Stimulated activated CD4-positive, alpha-beta T cell treated with anti-CD3 and anti-CD28 coated beads, Interleukin-1b, Interleukin-23, amount 100 ng/mL, for 24 hours (primary cell): ENCODE measurements around the gene BCL6.

Experiments used
- DNase-seq, 4 experiments: peaks; one replicate each; pipeline ENCODE4 v3.0.0-alpha.2; 2020; ENCODE audit warnings: low read depth in 4 of 4, low spot score in 1 of 4

The BCL6 gene

DNA sequence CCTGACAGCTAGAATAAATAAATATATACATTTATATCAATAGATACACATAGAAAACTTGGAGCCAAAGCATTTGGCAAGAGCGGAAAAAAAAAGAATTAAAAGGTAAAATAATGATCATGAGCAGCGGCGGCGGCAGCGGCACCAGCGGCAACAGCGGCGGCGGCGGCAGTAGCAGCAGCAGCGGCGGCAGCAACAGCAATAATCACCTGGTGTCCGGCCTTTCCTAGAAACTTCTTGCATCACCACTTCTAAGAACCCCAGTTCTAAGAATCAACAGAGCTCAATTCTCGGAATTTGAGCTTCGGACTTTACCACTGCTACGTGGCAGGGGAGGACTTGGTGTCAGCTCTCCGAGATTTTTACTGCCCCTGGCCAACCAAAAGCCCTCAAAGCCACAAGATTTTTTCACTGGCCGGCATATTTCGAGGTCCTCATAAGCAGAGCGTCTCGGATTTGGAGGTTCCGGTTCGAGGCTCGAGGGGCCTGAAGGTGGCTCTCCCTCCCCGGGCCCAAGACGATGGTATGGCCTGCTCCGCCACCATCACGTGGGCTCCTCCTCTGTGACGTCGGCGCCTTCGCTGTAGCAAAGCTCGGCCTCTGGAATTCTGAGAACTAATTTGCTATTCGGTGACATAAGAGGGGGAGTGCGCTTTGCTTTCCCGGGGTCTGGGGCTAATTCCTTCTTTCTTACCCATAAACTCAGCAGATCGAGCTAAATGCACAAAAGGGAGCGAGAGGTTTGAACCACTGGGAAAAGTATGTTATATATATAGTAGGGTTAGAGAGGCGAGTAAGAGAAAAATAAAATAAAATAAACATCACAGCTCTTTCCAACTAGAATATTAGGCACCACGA is at the start of gene BCL6:
TSS of gene BCL6 (minus strand) at position 268 of the 858 bp plus-strand sequence. CDS start 11,775 bp downstream, outside the sequence.
- DNase-seq, result peak in 3 of 4 experiments; percentile 65 to 78 (median 77)

DNA sequence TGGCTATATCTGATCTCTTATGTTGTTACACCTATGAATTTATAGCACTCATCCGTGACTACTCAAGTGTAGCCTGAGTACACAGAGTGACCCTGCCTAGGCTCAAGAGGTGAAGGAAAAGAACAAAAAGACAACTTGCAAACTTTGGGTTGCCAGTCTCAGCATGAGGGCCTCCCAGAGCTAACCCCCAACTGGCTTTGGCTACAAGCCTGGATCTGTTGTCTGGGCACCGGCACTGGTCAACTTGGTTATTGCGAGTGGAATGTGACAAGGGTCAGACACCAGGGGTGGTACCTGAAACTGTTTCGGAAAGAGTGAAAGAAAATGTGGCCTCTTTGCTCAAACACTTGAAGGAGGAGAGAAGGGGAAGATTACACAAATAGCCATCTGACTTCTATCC is 49.5 kb upstream of the BCL6 start:
- no peak for DNase-seq

- DNase-seq, result no peak
These were observed 48.4 kb upstream of the BCL6 start for GRCh38 chr3:187793618-187794017.

- no peak for DNase-seq
These were observed 47.3 kb upstream of the BCL6 start for GRCh38 chr3:187792521-187792920.

DNA sequence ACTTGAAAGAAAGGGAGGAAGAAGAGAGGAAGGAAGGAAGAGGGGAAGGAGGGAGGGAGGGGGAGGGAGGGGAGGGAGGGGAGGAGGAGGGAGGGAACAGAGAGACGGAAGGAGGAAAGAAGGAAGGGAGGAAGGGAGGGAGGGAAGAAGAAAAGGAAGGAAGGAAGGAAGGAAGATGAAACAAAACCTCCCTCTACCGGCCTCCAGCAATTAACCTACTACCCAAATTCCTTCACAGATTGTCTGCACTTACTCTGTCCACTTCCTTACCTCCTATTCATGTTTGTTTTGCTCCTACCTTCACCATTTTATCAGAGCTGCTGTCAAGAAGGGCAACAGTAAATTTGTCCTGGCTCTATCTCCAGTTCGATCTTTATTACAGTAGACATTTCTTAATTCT is 44.6 kb upstream of the BCL6 start:
- DNase-seq, result no peak

- DNase-seq, result no peak
These were observed 44.0 kb upstream of the BCL6 start for GRCh38 chr3:187788984-187789857.

GRCh38 chr3:187783098-187783497 is 37.8 kb upstream of the BCL6 start:
- no peak for DNase-seq

GRCh38 chr3:187782006-187782405 is 36.7 kb upstream of the BCL6 start:
- no peak for DNase-seq

GRCh38 chr3:187781001-187781400 is 35.7 kb upstream of the BCL6 start:
- DNase-seq, result no peak

- DNase-seq, result no peak
These were observed 33.5 kb upstream of the BCL6 start for GRCh38 chr3:187778726-187779125.

- DNase-seq, result no peak
These were observed 32.2 kb upstream of the BCL6 start for GRCh38 chr3:187777331-187777941.

DNA sequence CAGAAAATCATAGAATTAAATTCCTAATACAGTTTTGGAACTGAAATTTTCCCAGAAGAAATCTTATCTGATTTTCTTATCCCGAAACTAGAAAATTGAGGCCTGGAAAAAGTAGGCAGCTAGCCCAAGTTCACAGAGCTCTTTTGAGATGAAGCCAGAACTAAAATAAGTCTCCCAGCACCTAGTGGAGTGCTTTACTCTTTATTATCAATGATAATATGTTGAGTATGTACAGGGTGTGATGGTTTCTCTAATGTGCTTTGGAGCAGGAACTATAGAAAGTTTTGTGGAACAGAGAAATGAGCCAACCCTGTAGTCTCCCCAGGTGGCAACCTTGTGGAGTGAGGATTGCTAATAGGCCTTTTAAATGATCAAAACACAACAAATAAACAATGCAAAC is 30.3 kb upstream of the BCL6 start:
- no peak for DNase-seq

DNA sequence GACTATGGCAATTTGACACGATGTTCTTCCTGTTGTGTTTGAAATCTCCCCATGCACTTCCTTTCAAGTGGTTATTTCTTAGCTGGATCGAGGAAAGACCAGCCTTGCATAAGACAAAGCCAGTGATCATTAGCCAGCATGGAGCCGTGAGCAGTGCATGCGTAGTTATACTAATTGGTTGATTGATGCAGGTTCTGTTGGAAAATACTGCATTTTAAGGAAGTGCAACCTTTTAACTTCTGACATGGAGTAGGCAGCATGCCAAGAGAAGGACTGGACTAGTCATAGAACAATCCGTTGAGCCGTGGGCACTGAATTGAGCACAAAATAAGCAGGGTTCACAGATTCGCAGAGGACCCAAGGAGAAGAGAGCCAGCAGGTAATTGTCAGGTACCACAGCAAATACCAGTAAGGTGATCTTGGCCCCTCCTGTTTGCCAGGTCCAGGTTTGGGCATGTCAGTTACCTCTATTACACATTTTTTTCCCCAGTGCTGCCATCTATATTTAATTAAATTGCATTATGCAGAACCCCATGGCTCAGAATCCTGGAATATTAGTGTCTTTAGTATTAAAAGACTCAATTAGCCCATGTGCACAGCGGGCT is 29.0 kb upstream of the BCL6 start:
- DNase-seq, result no peak

DNA sequence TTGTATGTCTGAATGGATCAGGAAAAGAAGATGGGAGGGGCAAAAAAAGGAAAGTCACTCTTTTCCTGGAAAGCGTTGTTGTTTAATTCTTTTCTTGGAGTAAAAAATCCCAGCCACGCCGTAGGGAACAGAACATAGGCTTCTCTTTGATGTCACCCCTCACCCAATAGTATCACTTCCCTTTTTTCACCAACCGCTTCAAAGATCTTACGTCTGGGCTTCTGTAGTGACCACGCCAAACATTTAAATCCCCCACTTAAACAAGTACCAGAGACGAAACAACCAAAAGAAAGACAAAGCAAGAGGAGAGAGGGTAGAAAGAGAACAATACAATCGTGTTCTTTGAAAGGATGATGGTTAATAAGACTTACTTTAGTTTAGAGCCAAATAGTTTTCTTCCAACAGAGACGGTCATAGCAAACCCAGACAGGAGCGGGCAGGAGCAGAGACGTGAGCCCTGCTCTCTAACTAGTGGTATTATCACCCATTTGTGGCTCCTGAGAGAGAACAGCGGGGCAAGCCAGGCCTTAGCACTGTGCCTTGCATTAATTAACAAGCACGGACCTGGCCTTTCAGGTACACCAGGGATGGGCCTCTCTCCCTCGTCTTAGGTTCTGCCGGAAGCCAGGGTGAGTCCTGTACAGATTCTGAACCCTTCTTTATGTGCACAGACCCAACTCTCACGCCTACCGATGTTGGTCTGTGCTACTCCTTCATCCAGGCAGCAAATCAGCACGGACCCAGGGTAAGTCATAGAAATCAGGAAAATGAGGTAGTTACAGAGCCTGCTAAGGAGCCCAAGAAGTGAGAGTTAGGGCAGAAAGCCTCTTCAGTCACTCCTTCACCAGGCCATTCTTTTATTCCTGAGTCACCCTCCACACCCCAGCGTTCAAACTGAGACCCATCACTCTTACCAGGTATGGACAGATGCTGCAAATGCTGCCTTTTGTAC is 28.2 kb upstream of the BCL6 start:
- DNase-seq, result no peak

GRCh38 chr3:187770224-187770623 is 25.0 kb upstream of the BCL6 start:
- DNase-seq, result no peak

DNA sequence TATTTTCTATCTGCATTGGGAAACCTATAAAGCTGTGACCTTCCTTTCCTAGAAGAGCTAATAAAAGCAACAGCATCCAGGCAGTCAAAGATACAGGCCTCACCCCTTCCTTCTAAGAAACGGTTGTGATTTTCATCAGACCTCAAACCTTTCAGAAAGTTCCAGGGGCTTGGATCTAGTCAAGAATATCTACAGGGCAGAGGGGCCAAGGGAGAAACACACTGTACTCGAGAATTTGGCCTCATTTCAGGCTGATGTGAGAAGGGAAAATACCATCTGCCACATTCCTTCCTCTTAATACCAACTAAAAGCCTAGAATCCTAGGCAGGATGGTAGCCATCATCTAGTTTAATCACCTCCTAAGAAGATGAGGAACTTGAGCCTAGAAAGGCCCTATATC is 24.5 kb upstream of the BCL6 start:
- no peak for DNase-seq

DNA sequence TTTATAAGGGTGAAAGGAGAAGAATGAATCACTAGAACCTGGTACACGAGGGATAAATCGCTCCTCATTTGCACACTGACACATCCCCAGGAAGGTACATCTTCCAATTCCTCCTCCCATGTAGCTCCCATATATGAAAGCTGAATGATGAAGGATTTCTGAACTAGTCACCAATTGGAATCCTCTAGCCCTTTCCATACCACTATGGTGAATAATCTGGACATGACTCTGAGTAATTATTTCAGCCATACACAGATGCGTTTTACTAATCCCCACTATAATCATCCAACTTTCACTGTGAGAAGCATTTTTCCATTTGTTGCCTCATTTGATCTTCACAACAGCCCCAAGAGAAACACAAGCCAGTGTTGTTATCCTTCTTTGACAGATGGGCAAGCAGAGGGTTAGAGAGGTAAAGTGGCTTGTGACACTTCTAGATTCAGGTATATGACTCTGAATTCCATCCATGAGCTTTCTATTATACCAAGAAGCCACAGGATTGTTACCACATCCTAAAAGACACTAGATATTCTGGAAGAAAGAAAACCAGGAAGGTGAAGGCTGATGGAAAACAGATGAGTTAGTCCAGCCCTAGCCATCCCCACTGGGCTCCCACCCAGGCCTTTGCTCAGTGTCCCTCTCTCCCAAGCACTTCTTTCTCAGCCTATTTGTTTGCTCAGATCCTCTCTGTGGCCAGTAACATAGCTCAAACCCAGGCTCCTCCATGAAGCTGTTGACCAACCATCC is 22.2 kb upstream of the BCL6 start:
- no peak for DNase-seq

DNA sequence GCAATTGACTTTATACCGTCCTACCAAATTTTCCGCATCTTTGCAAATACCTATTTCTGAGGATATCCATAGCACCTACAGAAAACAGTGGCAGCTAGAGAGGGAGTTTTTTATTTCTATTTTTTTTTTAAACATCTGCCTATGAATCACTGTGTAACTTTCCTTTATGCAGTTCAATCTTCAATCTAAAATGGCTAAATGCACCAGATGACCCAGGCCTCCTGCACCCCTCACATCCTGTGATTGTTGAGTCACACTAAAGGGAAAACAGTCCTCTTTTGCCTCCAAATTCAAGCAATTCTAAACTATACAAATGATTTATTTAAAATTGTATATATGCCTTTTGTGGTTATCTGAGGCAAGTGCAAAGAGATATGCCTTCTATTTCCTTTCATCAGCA is 20.1 kb upstream of the BCL6 start:
- no peak for DNase-seq

- no peak for DNase-seq
These were observed 18.8 kb upstream of the BCL6 start for GRCh38 chr3:187763850-187764648.
